Measurements from ENCODE around the gene CLN6.
"Not testable (repeated sequence)": the region's sequence is repeated elsewhere in the genome, so short reads cannot be mapped to it uniquely, and the experiment has no call there.

CLN6 gene

GRCh38 chr15:68192117-68192516, 37.4 kb downstream of the CLN6 start:
- DNase-seq (ENCODE audit: low read depth, low spot score) = no peak

DNA sequence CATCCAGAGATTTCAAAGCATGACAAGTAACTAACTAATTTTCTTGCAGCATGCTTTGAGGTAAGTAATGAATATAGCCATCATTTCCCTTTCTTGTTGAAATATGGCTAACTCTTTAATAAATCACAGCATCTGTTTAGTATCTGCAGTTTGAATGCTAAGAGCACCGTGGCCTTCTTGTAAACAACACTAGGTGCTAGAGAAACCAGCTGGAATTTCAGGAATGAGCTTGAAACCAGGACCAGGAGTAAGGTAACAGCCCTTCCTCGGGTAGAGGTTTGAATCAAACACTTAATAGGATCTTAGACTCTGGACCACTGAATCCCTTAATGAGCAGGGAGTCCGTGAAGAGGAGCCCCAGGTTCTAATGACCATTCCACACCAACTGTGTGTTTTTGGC, 38.0 kb downstream of the CLN6 start:
- DNase-seq (ENCODE audit: low read depth, low spot score) = no peak

DNA sequence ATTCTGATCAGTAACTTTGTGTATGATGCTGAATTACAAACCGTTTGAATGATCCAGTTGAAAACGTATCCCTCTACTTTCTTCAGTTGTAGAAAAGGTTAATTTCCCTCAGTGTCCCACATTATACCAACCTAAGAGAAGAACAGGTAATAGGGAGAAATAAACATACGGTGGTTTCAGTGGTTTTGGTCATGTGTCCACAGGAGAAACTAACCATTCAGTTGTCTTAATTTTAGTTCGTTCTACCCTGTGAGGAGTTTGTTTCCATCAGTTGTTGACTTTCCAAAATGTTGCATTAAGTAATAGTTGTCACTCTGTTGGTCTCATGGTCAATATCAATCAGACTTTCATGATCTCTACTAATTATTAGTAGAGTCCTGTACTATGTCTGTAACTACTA, 39.5 kb downstream of the CLN6 start:
- DNase-seq (ENCODE audit: low read depth, low spot score) = no peak

DNA sequence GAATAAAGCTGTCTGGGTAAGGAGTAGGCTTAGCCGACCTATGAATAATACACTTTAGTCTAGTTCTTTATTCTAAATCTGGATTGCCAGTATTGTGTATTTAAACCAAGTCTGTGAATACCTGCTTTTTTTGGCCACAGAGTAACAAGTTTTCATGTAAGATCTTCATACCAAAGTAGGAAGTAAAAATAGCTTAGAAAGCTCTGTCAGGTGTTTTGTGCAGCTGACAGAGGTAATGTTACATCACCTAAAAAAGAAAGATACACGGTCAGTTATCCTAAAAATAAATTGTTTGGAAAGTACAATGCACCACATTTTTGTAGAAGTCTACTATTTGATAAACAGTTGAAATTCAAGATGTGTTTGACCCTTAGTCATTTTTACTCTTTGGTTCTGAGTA, 40.9 kb downstream of the CLN6 start:
- DNase-seq (ENCODE audit: low read depth, low spot score) = no peak

GRCh38 chr15:68187559-68187958, 42.0 kb downstream of the CLN6 start:
- DNase-seq (ENCODE audit: low read depth, low spot score) = no peak

GRCh38 chr15:68186671-68187397, 42.7 kb downstream of the CLN6 start:
- no peak for DNase-seq (ENCODE audit: low read depth, low spot score)

DNA sequence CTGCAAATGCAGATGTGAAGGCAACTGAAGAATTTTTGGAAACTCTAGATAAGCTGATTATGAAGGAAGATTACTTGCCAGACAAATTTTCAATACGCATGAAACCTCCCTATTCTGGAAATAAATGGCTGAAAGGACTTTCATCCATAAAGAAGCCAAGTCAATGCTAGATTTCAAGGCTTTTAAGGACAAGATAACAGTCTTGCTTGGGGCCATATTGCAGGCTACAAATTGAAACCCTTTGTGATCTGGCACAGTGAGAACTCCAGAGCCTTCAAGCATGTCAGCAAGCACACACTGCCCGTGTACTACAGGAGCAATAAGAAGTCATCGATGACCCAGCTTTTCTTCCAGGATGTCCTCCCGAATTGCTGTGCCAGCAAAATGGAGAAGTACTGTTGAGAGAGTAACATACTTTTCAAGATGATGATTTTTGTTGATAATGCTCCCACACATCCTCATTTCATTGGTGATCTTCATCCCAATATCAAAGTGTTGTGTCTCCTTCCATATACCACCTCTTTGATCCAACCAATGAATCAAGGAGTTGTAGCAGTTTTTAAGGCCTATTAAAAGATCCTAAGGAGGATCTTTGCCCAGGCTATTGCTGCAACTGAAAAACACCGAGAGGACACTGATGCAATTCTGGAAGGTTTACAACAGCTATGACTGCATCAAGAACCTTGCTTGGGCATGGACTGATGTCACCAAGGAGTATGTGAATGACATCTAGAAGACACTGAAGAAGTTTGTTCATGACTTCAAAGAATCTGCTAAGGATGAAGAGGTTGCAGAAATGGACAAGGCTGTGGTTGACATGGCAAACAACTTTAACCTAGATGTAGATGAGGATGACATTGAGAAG, 44.7 kb downstream of the CLN6 start:
- DNase-seq (ENCODE audit: low read depth, low spot score) = no peak

- no peak for DNase-seq (ENCODE audit: low read depth, low spot score)
These were observed 45.8 kb downstream of the CLN6 start for GRCh38 chr15:68183616-68184315.

DNA sequence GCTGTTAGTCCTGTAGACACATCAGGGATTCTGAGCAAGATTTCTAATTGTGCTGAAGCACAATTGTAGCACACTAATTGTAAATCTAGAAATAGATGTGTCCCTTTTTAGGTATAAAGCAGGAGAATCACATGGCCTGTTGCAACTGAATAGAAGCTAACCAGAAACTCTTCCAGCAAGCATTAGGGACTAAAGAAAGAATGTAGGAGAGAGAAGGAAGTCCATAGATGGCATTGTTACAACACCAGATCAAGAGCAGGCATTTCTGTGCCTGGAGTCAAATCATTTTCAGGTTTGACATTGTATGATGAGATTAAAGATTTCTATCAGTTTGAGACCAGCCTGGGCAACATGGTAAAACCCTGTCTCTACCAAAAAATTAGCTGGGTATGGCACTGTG, 51.8 kb downstream of the CLN6 start:
- no peak for DNase-seq (ENCODE audit: low read depth, low spot score)

DNA sequence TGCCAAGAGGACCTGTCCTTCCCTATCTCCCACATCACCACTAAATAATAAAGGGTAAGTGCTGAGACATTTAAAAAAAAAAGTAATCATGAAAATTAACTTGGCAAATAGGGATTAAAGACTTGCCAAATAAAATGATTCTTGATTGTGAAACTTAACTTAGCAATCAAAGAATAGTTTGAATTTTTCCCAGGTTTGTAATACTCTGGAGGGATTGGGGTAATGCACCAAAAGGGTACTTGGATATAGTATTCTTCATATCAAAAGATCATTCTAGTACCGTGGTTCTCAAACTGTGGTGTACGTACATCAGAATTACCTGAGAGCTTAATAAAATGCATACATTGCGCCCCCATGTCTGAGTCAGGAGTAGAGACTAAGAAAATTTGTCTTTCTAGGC, 52.9 kb downstream of the CLN6 start:
- DNase-seq (ENCODE audit: low read depth, low spot score) = no peak

DNA sequence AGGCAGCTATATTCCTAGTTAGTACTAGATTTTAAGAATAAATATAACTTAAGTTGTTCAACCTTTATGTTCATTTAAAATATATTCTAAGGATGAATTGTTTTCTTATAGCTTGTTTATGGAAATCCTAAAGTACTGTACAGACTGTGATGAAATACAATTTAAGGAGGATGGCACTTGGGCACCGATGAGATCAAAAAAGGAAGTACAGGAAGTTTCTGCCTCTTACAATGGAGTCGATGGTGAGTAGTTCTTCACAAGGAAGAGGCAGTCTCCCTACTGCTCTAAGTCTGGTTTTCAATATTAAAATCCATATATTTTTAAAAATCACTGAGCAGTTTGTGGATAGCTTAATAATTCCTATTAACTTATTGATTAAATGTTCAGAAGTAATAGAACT, 54.0 kb downstream of the CLN6 start:
- DNase-seq (ENCODE audit: low read depth, low spot score) = no peak

GRCh38 chr15:68173119-68173518, 56.4 kb downstream of the CLN6 start:
- no peak for DNase-seq (ENCODE audit: low read depth, low spot score)

GRCh38 chr15:68172037-68172436, 57.5 kb downstream of the CLN6 start:
- DNase-seq (ENCODE audit: low read depth, low spot score) = not testable (repeated sequence)

DNA sequence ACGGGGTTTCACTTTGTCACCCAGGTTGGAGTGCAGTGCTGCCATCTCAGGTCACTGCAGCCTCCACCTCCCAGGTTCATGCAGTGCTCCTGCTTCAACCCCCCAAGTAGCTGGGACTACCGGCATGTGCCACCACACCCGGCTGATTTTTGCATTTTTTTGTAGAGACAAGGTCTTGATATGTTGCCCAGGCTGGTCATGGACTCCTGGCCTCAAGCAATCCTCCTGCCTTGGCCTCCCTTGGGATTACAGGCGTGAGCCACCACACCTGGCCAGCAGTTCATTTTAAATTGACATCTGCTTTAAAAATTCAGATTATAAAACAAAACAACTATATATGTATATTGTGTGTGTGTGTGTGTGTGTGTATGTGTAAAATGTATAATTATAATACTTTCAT, 62.7 kb downstream of the CLN6 start:
- DNase-seq (ENCODE audit: low read depth, low spot score) = no peak

DNA sequence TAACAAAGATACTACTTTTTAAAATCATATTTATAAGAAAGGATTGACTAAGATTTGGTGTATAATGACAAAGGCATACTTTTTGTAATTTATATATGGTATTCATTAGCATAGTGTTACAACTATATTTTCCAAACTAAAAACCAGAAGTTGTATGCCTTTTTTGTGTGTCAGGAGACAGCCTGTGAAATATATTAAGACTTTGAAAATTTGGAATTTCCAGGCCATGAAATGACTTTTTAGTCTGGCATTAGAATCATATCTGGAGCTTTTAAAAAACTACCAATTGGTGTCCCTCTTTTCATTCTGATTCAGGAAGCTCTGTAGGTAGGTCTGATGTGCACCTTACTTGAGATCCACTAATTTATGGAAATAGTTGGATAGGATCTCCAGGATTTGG, 66.3 kb downstream of the CLN6 start:
- no peak for DNase-seq (ENCODE audit: low read depth, low spot score)

- no peak for DNase-seq (ENCODE audit: low read depth, low spot score)
These were observed 71.4 kb downstream of the CLN6 start for GRCh38 chr15:68158046-68158628.

DNA sequence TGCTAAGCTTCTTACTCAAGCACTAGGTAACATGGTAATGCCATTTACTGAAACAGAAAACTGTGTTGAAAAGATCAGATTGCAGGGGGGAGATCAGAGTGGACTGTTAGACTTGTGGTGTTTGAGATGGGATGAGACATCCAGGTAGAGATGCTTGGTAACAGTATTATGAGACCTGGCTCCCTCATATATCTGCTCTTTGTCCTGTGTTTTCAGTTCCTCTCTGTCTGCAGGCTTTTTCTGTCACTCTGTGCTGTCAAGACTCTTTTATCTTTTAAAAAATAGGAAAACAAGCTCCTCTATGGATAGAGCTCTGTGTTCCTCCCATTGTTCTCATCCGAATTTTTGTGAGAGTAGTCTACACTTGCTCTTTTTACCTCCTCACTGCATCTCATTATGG, 72.5 kb downstream of the CLN6 start:
- DNase-seq (ENCODE audit: low read depth, low spot score) = no peak
